Activated CD8-positive, alpha-beta memory T cell treated with anti-CD3 and anti-CD28 coated beads, Interleukin-2, amount 10 ng/mL, durations not matched to agents 7 days and 5 days (primary cell): ENCODE measurements around the gene ARHGAP15. TPM values are rescaled to one million over a fixed set of nuclear protein-coding genes. Genes with fewer than 3 reads are reported as not detected.

Experiments used
- ATAC-seq: fragments of 150-1000 bp; cut with Tn5 transposase; one replicate; pipeline ENCODE4 v1.10.0; 2021; ENCODE audit warnings: moderate library complexity
- CTCF ChIA-PET: fragments of 350-600 bp; sonication (Branson Sonifier 250); formaldehyde crosslinking; loops from one replicate; lab custom pipeline; 2021; ENCODE audit warnings: antibody characterized with exemption; lab: Charles Lee
- DNase-seq: peaks from one replicate; pipeline ENCODE4 v3.0.0-alpha.2; 2020
- H3K27ac Mint-ChIP-seq: one replicate; pipeline ENCODE4 v1.8.0; 2021; ENCODE audit warnings: mild to moderate bottlenecking, mixed read lengths
- H3K27me3 Mint-ChIP-seq: one replicate; pipeline ENCODE4 v1.8.0; 2021; ENCODE audit warnings: mixed read lengths
- H3K36me3 Mint-ChIP-seq: one replicate; pipeline ENCODE4 v1.8.0; 2021; ENCODE audit warnings: mild to moderate bottlenecking, mixed read lengths
- H3K4me1 Mint-ChIP-seq: one replicate; pipeline ENCODE4 v1.8.0; 2021; ENCODE audit warnings: mixed read lengths
- H3K4me3 Mint-ChIP-seq: one replicate; pipeline ENCODE4 v1.8.0; 2021; ENCODE audit warnings: mild to moderate bottlenecking, moderate library complexity, mixed read lengths
- H3K9me3 Mint-ChIP-seq: one replicate; pipeline ENCODE4 v1.8.0; 2022; ENCODE audit warnings: low read depth, mixed read lengths
- total RNA-seq, 2 experiments: library from RNA; stranded (reverse); gene quantifications; one replicate each; pipeline ENCODE4 v1.2.3, GENCODE V29; 2021

Gene ARHGAP15
- total RNA-seq, 2 experiments from 2014 or later: 101 to 152 TPM

DNA sequence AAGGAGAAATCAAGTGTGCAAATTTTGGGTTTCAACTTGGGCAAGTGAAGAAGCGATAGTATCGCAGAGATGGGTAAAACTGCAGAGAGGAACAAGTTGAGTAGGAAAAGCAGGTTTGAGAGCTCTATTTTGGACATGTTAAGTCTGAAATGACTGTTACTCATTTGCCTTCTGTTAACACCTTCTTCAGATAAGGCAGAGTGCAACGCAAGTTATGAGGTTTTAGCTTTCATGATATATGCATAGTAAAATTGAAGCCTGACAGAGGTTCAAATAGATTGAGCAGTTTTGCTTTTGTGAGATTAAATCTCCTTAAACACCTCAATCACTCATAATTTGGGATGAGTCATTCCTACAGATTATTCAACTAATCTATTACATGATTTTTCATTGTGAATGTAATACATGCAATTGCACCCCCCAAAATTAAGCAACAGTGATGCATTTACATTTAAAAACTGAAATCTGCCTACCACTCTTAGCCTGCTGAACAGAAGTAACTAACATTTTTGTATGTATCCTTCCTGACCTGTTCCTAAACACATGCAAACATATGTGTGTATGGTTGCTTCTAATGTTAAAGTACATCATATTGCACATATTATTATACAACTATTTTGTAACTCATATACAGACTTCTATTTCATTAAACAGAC lies 575.4 kb downstream of the ARHGAP15 start:
- Mint-ChIP-seq H3K4me1 (peaks cover 24% of the 10 kb centered on the region), H3K27ac (peak overlapping the region; percentile 52), H3K9me3 (peaks cover 17% of the 10 kb centered on the region), H3K36me3 (peaks cover 79% of the 10 kb centered on the region), H3K27me3 (no peaks in the 10 kb centered on the region), H3K4me3 (no peak overlapping the region)
- DNase-seq (no peak), ATAC-seq (peak; percentile 78)
- CTCF ChIA-PET: interaction anchor here (1.7 kb wide), 1 partner anchor 98 kb away, joined by 4 read pairs; no protein-coding TSS in a partner anchor

DNA sequence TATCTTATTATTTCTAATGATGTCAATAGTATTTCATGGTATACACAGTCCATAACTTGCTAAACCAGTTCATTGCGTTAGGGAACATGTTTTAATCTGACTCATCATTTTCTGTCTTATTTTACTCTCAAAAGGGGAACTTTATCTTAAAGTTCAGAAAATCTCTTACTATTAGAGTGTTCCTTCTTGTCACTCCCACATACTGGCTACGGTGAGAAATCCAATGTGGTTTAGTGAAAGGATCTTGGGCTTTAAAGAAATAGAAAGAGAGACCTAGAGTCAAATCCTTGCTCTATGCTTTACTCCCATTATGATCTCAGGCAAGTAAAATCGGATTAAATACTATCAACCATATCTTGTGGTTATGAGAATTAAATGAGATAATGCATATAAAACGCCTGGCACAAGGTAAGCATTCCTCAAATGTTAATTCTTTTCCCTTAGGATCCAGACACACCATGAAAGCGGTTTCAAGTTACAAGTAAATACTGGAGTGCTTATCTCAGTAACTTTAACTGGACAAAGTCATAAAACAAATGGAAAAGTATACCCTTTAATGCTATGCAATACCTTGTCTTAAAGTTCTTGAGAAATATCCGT lies 576.0 kb downstream of the ARHGAP15 start:
- no peak overlapping the region for H3K4me3 Mint-ChIP-seq

DNA sequence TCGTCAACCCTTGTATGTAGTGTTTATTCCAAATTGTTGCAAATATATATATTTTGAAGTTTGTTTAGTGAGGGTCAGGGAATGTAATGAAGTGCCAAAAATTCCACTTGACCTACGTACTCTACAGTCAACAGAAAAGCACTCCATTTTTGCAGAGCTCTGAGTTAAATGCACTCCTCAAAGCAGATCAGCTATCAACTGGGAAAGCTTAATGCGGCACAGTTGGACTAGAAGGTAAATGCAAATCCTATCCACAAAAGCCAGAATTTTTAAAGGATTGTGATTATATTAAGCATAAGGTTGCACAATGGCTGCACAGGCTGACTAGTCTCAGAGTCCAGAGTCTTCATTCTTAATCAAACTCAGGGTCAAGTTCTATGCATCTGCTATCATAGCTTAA lies 577.1 kb downstream of the ARHGAP15 start:
- H3K4me3 Mint-ChIP-seq: no peak overlapping the region
- CTCF ChIA-PET: no interaction called here
- peaks cover 86% of the 10 kb centered on the region for H3K36me3 Mint-ChIP-seq
- no peak for DNase-seq
- ATAC-seq: no peak
- peaks cover 21% of the 10 kb centered on the region for H3K4me1 Mint-ChIP-seq
- no peaks in the 10 kb centered on the region for H3K27me3 Mint-ChIP-seq
- H3K27ac Mint-ChIP-seq: no peak overlapping the region
- H3K9me3 Mint-ChIP-seq: peaks cover 24% of the 10 kb centered on the region

More for the DNA sequence above, 576.0 kb downstream of the ARHGAP15 start:
- Mint-ChIP-seq H3K36me3 (peaks cover 81% of the 10 kb centered on the region), H3K27ac (no peak overlapping the region), H3K9me3 (peaks cover 19% of the 10 kb centered on the region), H3K27me3 (no peaks in the 10 kb centered on the region), H3K4me1 (peaks cover 24% of the 10 kb centered on the region)
- DNase-seq: no peak
- CTCF ChIA-PET: no interaction called here
- no peak for ATAC-seq

DNA sequence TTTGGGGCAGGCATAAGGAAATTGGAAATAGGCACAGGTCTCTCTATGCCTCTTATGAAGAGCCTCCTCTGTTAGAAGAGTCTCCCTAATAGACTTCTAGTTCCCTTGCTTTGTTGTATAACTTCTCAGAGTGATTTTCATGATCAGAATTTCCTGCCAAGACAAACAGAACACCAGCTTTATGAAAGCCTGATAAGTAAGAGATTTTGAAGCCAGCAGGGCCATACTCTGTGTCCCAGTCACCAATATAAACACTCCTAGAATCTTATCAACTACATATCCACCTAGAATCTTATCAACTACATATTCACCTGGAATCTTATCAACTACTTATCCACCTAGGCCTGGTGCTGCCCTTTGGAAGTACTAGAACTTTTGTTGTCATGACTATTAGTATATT lies 579.5 kb downstream of the ARHGAP15 start:
- Mint-ChIP-seq H3K9me3 (peaks cover 32% of the 10 kb centered on the region), H3K36me3 (peaks cover 89% of the 10 kb centered on the region), H3K4me3 (no peak overlapping the region), H3K27me3 (no peaks in the 10 kb centered on the region), H3K27ac (no peak overlapping the region), H3K4me1 (peaks cover 13% of the 10 kb centered on the region)
- ATAC-seq (no peak), DNase-seq (no peak)
- CTCF ChIA-PET: no interaction called here

DNA sequence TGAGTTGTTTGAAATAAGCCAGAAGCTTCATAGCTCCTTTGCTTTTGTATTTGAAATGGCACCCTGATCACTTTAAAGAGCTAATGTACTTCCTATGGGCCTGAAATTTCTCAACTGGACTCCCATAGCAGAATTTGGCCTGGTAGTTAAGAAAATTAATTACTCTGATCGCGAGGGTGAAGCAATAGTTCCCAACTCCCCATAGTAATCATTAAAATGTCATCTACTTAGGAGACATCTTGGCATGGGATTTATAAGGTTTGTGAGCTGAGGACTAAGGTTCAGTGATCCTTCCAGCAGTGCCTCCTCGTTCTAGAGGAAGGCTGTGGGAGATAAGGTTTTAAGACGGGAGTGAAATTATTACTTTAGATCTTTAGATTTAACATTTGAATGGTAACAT lies 581.0 kb downstream of the ARHGAP15 start:
- CTCF ChIA-PET: interaction anchor here (0.6 kb wide), 1 partner anchor 69 kb away, joined by 3 read pairs; no protein-coding TSS in a partner anchor
- H3K9me3 Mint-ChIP-seq: peaks cover 32% of the 10 kb centered on the region
- ATAC-seq (no peak), DNase-seq (no peak)
- peaks cover 2% of the 10 kb centered on the region for H3K4me1 Mint-ChIP-seq
- H3K36me3 Mint-ChIP-seq: peaks cover 86% of the 10 kb centered on the region
- H3K27ac Mint-ChIP-seq: no peak overlapping the region
- H3K27me3 Mint-ChIP-seq: no peaks in the 10 kb centered on the region
- no peak overlapping the region for H3K4me3 Mint-ChIP-seq

DNA sequence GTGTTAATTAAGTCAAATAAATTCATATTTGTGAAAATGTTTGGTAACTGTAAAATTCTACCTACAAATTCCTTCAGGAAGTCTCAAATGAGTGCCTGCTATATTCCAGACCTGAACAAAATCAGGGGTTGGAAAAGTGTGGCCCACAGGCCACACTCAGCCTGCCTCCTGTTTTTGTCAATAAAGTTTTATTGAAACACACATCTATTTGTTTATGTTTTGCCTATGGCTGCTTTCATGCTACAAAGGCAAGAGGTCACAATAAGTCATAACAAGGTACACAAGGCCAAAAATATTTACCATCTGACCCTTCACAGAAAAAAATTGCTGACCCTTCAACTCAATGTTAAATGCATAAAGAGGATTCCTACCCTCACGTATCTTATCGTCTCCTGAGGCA lies 581.7 kb downstream of the ARHGAP15 start:
- no peaks in the 10 kb centered on the region for H3K27me3 Mint-ChIP-seq
- ATAC-seq (no peak), DNase-seq (no peak)
- peaks cover under 1% of the 10 kb centered on the region for H3K4me1 Mint-ChIP-seq
- H3K36me3 Mint-ChIP-seq: peaks cover 85% of the 10 kb centered on the region
- H3K27ac Mint-ChIP-seq: no peak overlapping the region
- H3K4me3 Mint-ChIP-seq: no peak overlapping the region
- CTCF ChIA-PET: no interaction called here
- H3K9me3 Mint-ChIP-seq: peaks cover 32% of the 10 kb centered on the region

DNA sequence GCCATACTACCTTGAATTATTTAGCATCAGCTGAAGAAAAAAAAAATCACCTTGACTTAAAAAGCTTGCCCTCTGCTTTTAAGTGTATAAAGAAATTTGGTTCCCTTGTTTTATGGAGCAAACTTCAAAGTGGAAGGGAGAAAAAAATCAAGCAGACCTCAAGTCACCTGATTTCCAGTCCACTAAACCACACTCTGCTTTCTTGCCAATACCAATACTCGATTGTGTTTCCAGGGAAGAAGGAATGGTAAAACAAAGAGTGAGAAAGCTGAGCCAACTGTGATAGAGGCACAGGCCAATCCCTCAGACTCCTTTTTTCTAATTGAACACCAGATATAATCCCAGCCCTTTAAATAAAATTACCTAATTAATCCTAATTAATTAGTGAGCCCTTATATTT lies 587.3 kb downstream of the ARHGAP15 start:
- no peaks in the 10 kb centered on the region for H3K27me3 Mint-ChIP-seq
- DNase-seq: no peak
- no peak overlapping the region for H3K4me3 Mint-ChIP-seq
- H3K4me1 Mint-ChIP-seq: peaks cover 8% of the 10 kb centered on the region
- CTCF ChIA-PET: no interaction called here
- ATAC-seq: no peak
- peaks cover 11% of the 10 kb centered on the region for H3K9me3 Mint-ChIP-seq
- H3K36me3 Mint-ChIP-seq: peaks cover 69% of the 10 kb centered on the region
- no peak overlapping the region for H3K27ac Mint-ChIP-seq

DNA sequence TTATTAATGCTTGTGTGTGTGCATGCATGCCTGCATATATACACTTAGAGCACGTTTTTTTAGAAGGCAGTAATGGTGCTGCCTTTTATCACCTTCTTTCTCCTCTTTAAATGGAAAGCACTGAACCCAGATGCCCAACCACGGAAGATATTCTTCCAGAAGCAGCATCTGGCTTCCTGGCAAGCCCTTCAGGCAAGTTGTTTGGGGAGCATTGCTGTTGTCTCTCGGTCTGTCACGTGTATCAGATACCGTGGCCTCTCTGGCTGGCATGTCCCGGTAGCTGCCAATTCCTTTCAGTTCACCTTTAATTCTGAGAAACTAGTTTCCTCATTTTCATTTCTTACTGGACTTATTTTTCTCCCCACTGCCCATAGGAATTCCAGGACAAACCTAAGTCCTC lies 587.8 kb downstream of the ARHGAP15 start:
- CTCF ChIA-PET: no interaction called here
- peaks cover 8% of the 10 kb centered on the region for H3K4me1 Mint-ChIP-seq
- ATAC-seq (no peak), DNase-seq (no peak)
- no peak overlapping the region for H3K27ac Mint-ChIP-seq
- peaks cover 6% of the 10 kb centered on the region for H3K9me3 Mint-ChIP-seq
- no peak overlapping the region for H3K4me3 Mint-ChIP-seq
- H3K27me3 Mint-ChIP-seq: no peaks in the 10 kb centered on the region
- peaks cover 63% of the 10 kb centered on the region for H3K36me3 Mint-ChIP-seq

DNA sequence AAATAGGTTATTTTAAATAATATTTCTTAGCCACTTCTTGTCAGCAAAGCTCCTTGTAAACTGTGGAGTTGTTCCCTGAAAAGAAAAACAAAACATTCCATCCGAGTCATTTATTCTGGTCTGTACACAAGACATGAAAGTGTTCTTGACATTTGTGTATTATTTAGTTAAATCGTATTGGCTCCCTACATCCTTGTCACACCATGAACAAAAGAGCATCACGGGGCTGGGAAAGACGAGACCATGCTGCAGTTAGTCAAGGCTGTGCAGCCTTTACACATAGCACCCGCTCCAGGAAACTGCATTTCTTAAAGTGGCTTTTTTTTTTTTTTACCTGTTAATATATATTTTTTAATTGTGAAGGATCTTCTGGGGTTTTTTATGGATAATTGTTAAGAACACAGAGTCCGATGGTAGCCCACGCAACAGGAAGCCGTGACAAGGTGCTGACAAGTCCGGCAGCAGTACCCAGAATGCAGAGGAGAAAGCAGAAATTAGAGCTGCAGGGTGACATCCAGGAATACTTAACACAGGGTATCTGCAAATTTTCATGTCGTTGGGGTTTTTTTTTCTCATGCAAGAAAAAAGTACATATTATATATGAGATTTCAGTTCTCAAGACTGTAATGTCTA lies 588.4 kb downstream of the ARHGAP15 start:
- CTCF ChIA-PET: no interaction called here
- Mint-ChIP-seq H3K36me3 (peaks cover 62% of the 10 kb centered on the region), H3K27ac (no peak overlapping the region)

DNA sequence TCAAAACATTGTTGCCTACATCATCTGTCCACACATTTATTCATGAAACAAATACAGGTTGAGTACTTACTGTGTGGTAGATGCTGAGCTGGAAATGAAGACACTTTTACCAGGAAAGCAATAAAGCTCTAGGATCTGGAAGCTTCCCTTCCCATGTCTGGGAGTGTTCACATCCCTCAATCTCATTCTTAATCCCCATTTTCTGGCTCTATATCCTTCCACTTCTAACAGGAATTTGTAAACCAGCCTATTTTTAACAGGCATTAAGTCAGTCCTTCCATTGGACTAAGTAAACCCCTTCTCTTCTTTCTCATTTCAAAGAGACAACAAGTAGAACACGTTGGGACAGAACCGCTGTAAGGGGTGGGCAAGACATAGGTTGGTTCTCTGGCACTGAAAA lies 589.5 kb downstream of the ARHGAP15 start:
- DNase-seq (no peak), ATAC-seq (no peak)
- Mint-ChIP-seq H3K9me3 (no peaks in the 10 kb centered on the region), H3K27ac (no peak overlapping the region), H3K27me3 (no peaks in the 10 kb centered on the region), H3K4me1 (peaks cover 13% of the 10 kb centered on the region), H3K4me3 (no peak overlapping the region), H3K36me3 (peaks cover 52% of the 10 kb centered on the region)
- CTCF ChIA-PET: no interaction called here

More for the DNA sequence above, 588.4 kb downstream of the ARHGAP15 start:
- ATAC-seq (no peak), DNase-seq (no peak)
- H3K9me3 Mint-ChIP-seq: peaks cover 2% of the 10 kb centered on the region
- H3K4me1 Mint-ChIP-seq: peaks cover 13% of the 10 kb centered on the region
- no peak overlapping the region for H3K4me3 Mint-ChIP-seq
- H3K27me3 Mint-ChIP-seq: no peaks in the 10 kb centered on the region

DNA sequence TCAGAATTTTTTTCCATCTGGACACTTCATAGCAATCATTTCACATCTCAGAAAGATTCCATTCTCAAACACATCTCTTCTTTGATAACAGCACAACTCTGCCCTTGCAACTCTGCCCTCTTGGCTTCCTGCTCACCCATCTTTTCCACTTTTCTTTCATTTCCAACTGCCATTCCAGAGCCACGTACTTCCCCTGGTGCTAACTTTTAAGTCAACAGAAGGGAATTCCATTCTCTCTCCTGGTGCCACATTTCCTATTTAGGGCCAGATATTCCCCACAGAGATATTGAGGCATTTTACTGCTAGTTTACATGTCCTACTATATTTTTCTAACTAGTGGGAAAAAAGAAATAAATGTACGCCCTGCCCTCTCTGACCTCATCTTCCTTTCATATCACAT lies 590.2 kb downstream of the ARHGAP15 start:
- H3K27ac Mint-ChIP-seq: no peak overlapping the region
- no peaks in the 10 kb centered on the region for H3K27me3 Mint-ChIP-seq
- DNase-seq: no peak
- H3K36me3 Mint-ChIP-seq: peaks cover 51% of the 10 kb centered on the region
- H3K4me3 Mint-ChIP-seq: no peak overlapping the region
- CTCF ChIA-PET: no interaction called here
- H3K9me3 Mint-ChIP-seq: no peaks in the 10 kb centered on the region
- no peak for ATAC-seq
- peaks cover 13% of the 10 kb centered on the region for H3K4me1 Mint-ChIP-seq

DNA sequence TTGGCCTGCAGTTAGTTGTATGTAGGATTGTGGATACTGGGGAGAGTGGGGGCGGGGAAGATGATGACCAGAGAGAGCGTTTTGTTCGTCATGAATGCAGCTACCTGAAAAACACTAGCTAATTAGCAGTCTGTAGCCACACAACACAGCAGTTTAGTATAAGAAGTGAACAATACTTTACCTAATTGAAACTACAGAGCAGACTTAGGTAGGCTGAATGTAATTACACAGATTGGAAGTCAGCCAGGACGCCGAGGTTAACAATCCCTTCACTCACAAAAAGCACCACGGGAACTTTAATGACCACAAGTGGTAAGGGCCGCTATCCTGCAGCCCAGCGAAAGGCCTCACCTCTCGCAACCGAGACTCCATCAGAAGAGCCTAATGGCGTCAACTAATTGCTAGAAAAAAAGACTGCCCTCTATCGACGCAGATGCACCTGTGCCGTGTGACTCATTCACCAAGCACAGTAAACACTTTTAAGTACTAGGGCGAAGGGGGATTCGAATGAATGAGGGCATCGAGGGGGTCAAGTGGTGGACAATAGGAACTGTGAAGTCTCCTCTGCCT lies 591.0 kb downstream of the ARHGAP15 start:
- Mint-ChIP-seq H3K27ac (no peak overlapping the region), H3K4me1 (peaks cover 13% of the 10 kb centered on the region), H3K4me3 (no peak overlapping the region), H3K27me3 (no peaks in the 10 kb centered on the region), H3K36me3 (peaks cover 43% of the 10 kb centered on the region), H3K9me3 (no peaks in the 10 kb centered on the region)
- no peak for ATAC-seq
- CTCF ChIA-PET: no interaction called here
- no peak for DNase-seq

DNA sequence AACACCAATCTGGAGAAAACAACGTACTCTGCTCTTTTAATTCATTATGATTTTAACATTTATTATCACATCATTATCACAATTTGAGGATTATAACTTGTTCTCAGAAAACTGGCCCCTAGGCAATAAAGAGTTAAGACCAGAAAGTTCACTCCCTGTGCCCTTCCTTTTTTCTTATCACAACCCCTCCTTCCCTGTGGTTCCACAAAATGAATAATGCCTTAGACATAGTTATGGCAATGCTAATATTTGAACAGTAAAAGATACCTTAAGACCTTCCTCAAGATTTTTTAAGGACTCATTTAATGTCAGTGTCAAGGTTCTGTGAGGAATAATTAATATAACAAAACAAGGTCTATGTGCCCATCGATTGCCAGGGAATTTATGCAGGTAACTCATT lies 596.2 kb downstream of the ARHGAP15 start:
- H3K4me1 Mint-ChIP-seq: peaks cover 36% of the 10 kb centered on the region
- H3K27me3 Mint-ChIP-seq: no peaks in the 10 kb centered on the region
- H3K36me3 Mint-ChIP-seq: peaks cover 18% of the 10 kb centered on the region
- H3K9me3 Mint-ChIP-seq: no peaks in the 10 kb centered on the region
- H3K4me3 Mint-ChIP-seq: no peak overlapping the region
- CTCF ChIA-PET: no interaction called here
- ATAC-seq (no peak), DNase-seq (no peak)
- H3K27ac Mint-ChIP-seq: no peak overlapping the region
